Activated B cell treated with CpG ODN at 0.5 μM for 24 hours (primary cell): ENCODE results near the gene MTUS2. TPM values are rescaled to one million over a fixed set of nuclear protein-coding genes. Genes with fewer than 3 reads are reported as not detected.

Source experiments
- ATAC-seq: fragments of 200-7000 bp; cut with Tn5 transposase; one replicate; pipeline ENCODE4 v1.10.0; 2021; ENCODE audit warnings: low read depth, mild to moderate bottlenecking, moderate library complexity
- CTCF ChIA-PET: fragments of 350-600 bp; sonication (Branson Sonifier 250); formaldehyde crosslinking; loops from one replicate; lab custom pipeline; 2021; ENCODE audit warnings: antibody characterized with exemption; lab: Charles Lee
- POLR2A ChIA-PET: fragments of 350-600 bp; sonication (Branson Sonifier 250); formaldehyde crosslinking; loops from one replicate; lab custom pipeline; 2021; ENCODE audit warnings: antibody characterized with exemption; lab: Charles Lee
- DNase-seq: peaks from one replicate; pipeline ENCODE4 v3.0.0; 2022
- H3K27ac Mint-ChIP-seq: one replicate; pipeline ENCODE4 v1.8.0; 2020; ENCODE audit warnings: mixed read lengths
- H3K27me3 Mint-ChIP-seq: one replicate; pipeline ENCODE4 v1.8.0; 2021; ENCODE audit warnings: mixed read lengths
- H3K36me3 Mint-ChIP-seq: one replicate; pipeline ENCODE4 v1.8.0; 2021; ENCODE audit warnings: low read depth, mixed read lengths
- H3K4me1 Mint-ChIP-seq: one replicate; pipeline ENCODE4 v1.8.0; 2021; ENCODE audit warnings: mixed read lengths
- H3K4me3 Mint-ChIP-seq: one replicate; pipeline ENCODE4 v1.8.0; 2020; ENCODE audit warnings: mild to moderate bottlenecking, mixed read lengths
- H3K9me3 Mint-ChIP-seq: one replicate; pipeline ENCODE4 v1.8.0; 2020; ENCODE audit warnings: mixed read lengths
- CTCF ChIP-seq: fragments of 200-600 bp; IDR thresholded peaks from one replicate; pipeline ENCODE4 v1.8.0; 2022; ENCODE audit warnings: antibody characterized with exemption, mild to moderate bottlenecking
- intact Hi-C: fragments of 100-400 bp; cut with micrococcal nuclease; formaldehyde crosslinking; loops from one replicate; pipeline ENCODE4 v1.15.1; 2024
- total RNA-seq: library from RNA; stranded (reverse); gene quantifications from 2 replicates; pipeline ENCODE4 v1.2.3, GENCODE V29; 2022

Gene MTUS2
- total RNA-seq, 1 donor from 2014 or later = not detected

GRCh38 chr13:29418026-29418425 lies 597.9 kb downstream of the MTUS2 start:
- H3K27ac Mint-ChIP-seq = no peak overlapping the region
- no peak for TF ChIP-seq CTCF

GRCh38 chr13:29421118-29421517 lies 601.0 kb downstream of the MTUS2 start:
- no peaks in the 10 kb centered on the region for H3K36me3 Mint-ChIP-seq
- POLR2A ChIA-PET = no interaction called here
- CTCF ChIA-PET = no interaction called here
- H3K4me3 Mint-ChIP-seq = no peak overlapping the region
- TF ChIP-seq CTCF = no peak
- no peaks in the 10 kb centered on the region for H3K9me3 Mint-ChIP-seq
- no peak overlapping the region for H3K27ac Mint-ChIP-seq
- H3K27me3 Mint-ChIP-seq = peaks cover 33% of the 10 kb centered on the region
- DNase-seq = no peak
- H3K4me1 Mint-ChIP-seq = no peaks in the 10 kb centered on the region
- no peak for ATAC-seq
- intact Hi-C loops = no loop called here

More at GRCh38 chr13:29418026-29418425, 597.9 kb downstream of the MTUS2 start:
- ATAC-seq (no peak), DNase-seq (no peak)
- Mint-ChIP-seq H3K36me3 (no peaks in the 10 kb centered on the region), H3K4me1 (no peaks in the 10 kb centered on the region), H3K27me3 (peaks cover 23% of the 10 kb centered on the region), H3K9me3 (no peaks in the 10 kb centered on the region), H3K4me3 (no peak overlapping the region)
- POLR2A ChIA-PET = interaction anchor here (0.6 kb wide), 1 partner anchor 330 kb away, joined by 3 read pairs; no protein-coding TSS in a partner anchor
- CTCF ChIA-PET = no interaction called here
- intact Hi-C loops = no loop called here

- no peaks in the 10 kb centered on the region for H3K4me1 Mint-ChIP-seq
- H3K4me3 Mint-ChIP-seq = no peak overlapping the region
- intact Hi-C loops = no loop called here
- no peak for ATAC-seq
- DNase-seq = no peak
- ChIA-PET POLR2A (no interaction called here), CTCF (no interaction called here)
- H3K27ac Mint-ChIP-seq = no peak overlapping the region
- no peak for TF ChIP-seq CTCF
- H3K27me3 Mint-ChIP-seq = peaks cover 41% of the 10 kb centered on the region
- H3K9me3 Mint-ChIP-seq = no peaks in the 10 kb centered on the region
- no peaks in the 10 kb centered on the region for H3K36me3 Mint-ChIP-seq
These were observed 601.9 kb downstream of the MTUS2 start for GRCh38 chr13:29422015-29422414.

GRCh38 chr13:29423050-29423449 lies 602.9 kb downstream of the MTUS2 start:
- Mint-ChIP-seq H3K9me3 (no peaks in the 10 kb centered on the region), H3K4me3 (no peak overlapping the region), H3K27me3 (peaks cover 50% of the 10 kb centered on the region), H3K27ac (no peak overlapping the region), H3K4me1 (no peaks in the 10 kb centered on the region), H3K36me3 (no peaks in the 10 kb centered on the region)
- ChIA-PET CTCF (no interaction called here), POLR2A (no interaction called here)
- intact Hi-C loops = no loop called here
- DNase-seq (no peak), ATAC-seq (no peak)
- TF ChIP-seq CTCF = no peak

DNA sequence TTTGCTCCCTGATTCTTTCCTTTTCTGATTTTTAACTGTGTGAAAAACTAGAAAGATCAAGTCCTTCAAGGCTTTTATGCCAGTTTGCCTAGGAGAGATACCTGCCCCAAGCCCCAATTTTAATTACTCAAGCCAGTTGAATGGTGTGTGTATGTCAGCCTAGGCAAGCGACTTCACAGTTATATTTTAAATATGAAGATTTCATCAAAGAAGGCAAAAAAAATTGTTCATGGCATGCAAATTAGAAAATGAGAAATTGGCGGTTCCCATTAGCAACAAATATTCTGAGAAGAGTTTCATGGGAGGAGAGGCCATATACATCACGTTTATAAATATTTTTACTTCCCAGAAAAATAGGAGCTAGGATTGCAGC lies 607.8 kb downstream of the MTUS2 start:
- intact Hi-C loops = no loop called here
- H3K4me3 Mint-ChIP-seq = no peak overlapping the region
- H3K27ac Mint-ChIP-seq = no peak overlapping the region
- DNase-seq (no peak), ATAC-seq (no peak)
- H3K4me1 Mint-ChIP-seq = peaks cover 8% of the 10 kb centered on the region
- H3K27me3 Mint-ChIP-seq = peaks cover 48% of the 10 kb centered on the region
- no peaks in the 10 kb centered on the region for H3K9me3 Mint-ChIP-seq
- CTCF ChIA-PET = no interaction called here
- TF ChIP-seq CTCF = no peak
- POLR2A ChIA-PET = no interaction called here
- no peaks in the 10 kb centered on the region for H3K36me3 Mint-ChIP-seq
